ENCODE data around the gene MBD3L5.
A peak's percentile ranks its signal among the peaks of the same experiment; 100 is the strongest.

MBD3L5 gene

GRCh38 chr19:6999933-7000332, 30.4 kb upstream of the MBD3L5 start:
- ChIA-PET POLR2A (ENCODE audit: low non-redundant PET) (no interaction called here), CTCF (interaction anchor here (0.7 to 1.4 kb wide), 2 partner anchors 57 to 62 kb away, joined by 3 to 5 read pairs; no protein-coding TSS in a partner anchor)
- no peak overlapping the region for H3K27ac ChIP-seq
- TF ChIP-seq, protein P1, sequence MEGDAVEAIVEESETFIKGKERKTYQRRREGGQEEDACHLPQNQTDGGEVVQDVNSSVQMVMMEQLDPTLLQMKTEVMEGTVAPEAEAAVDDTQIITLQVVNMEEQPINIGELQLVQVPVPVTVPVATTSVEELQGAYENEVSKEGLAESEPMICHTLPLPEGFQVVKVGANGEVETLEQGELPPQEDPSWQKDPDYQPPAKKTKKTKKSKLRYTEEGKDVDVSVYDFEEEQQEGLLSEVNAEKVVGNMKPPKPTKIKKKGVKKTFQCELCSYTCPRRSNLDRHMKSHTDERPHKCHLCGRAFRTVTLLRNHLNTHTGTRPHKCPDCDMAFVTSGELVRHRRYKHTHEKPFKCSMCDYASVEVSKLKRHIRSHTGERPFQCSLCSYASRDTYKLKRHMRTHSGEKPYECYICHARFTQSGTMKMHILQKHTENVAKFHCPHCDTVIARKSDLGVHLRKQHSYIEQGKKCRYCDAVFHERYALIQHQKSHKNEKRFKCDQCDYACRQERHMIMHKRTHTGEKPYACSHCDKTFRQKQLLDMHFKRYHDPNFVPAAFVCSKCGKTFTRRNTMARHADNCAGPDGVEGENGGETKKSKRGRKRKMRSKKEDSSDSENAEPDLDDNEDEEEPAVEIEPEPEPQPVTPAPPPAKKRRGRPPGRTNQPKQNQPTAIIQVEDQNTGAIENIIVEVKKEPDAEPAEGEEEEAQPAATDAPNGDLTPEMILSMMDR (conservative IDR thresholded peaks at IDR 0.05; ENCODE audit: low read depth), result no peak
- DNase-seq (ENCODE audit: low spot score), result no peak

DNA sequence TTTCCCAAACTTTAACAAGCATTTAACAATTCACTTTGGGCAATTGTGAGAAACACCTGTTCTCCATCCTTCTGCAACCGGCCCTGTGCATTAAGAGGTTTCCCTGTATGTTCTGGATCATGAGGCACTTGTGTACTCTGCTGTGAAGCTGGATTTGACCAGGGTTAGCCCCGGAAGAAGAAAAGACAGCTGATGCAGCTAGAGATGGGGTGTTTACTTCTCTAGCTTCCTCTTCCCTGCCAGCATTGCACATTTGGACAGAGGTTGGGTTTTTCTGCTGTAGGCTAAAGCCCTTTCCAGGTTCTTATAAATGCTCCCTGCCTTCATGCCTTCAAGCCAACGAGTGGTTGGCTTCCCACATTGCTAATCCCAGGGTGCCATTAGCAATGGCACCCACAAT, 30.0 kb upstream of the MBD3L5 start:
- ChIA-PET POLR2A (ENCODE audit: low non-redundant PET) (no interaction called here), CTCF (interaction anchor here (1.4 kb wide), 1 partner anchor 58 kb away, joined by 5 read pairs; no protein-coding TSS in a partner anchor)
- no peak for DNase-seq (ENCODE audit: low spot score)
- TF ChIP-seq, protein P1 (conservative IDR thresholded peaks at IDR 0.05; ENCODE audit: low read depth), result no peak
- no peak overlapping the region for H3K27ac ChIP-seq

DNA sequence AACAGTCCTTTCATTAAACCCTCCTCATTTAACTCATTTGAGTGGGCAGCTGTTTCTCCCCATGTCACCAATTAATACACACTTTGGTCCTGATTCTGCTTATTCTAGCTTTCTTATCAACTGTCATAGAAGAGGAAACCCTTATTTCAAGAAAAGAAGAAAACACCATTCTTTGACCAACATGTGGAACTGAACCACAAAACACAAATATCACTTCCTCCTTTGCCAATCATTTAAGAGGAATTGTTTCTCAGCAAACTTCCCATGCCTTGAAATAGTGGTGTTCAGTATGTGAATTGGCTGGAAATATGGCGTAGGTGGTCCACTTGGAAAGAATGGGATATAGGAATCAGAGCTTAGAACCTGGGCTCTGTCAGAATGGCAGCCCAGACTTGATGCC, 29.6 kb upstream of the MBD3L5 start:
- CTCF ChIA-PET, result interaction anchor here (1.4 kb wide), 1 partner anchor 58 kb away, joined by 5 read pairs; no protein-coding TSS in a partner anchor
- TF ChIP-seq, protein P1 (conservative IDR thresholded peaks at IDR 0.05; ENCODE audit: low read depth), result no peak
- DNase-seq (ENCODE audit: low spot score), result no peak
- no peak overlapping the region for H3K27ac ChIP-seq
- POLR2A ChIA-PET (ENCODE audit: low non-redundant PET), result no interaction called here

DNA sequence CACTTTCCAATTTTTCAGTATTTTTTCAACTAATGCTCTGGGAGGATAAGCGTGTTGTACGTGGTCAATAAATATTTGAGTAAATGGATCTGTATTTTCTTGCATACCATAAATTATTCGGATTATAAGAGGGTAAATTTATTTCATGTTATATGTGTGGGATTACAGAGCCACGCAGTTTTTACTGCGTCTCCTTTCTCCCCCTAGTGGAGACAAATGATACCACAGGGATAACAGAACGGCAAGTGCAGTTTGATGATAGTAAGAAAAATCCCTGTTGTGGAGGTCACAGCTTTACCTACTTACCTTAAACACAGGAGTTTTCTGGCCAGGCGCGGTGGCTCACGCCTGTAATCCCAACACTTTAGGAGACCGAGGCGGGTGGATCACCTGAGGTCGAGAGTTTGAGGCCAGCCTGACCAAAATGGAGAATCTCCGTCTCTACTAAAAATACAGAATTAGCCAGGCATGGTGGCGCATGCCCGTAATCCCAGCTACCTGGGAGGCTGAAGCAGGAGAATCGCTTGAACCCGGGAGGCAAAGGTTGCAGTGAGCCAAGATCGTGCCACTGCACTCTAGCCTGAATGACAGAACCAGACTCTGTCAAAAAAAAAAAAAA, 26.0 kb upstream of the MBD3L5 start:
- POLR2A ChIA-PET (ENCODE audit: low non-redundant PET), result no interaction called here

DNA sequence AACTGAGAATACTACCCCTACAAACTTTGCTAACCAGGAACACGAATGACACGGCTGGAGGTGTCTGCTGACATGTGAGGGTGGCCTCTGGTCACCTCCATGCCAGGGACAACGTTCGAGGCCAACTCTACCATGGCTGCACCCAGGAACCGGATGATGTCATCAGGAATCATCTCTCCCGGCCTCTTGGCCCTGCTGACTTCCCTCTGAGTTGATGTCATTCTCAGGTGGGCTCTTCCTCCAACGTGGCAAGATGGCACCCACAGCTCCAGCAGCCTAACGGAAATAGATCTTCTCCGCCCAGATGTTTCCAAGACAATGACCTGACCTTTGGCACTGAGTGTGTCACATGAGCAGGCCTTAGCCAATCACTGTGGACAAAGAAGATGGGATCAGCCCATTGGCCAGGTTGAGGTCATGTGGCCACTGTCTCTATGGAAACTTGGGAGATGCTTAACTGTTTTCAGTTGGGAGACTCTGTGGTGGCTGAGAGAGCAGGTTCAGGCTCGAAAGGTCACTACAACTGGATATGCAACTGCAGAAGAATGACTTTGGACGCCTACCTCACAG, 24.2 kb upstream of the MBD3L5 start:
- CTCF ChIA-PET, result no interaction called here
- H3K27ac ChIP-seq, result no peak overlapping the region
- DNase-seq (ENCODE audit: low spot score), result no peak
- TF ChIP-seq, protein P1 (conservative IDR thresholded peaks at IDR 0.05; ENCODE audit: low read depth), result no peak
- POLR2A ChIA-PET (ENCODE audit: low non-redundant PET), result no interaction called here

More for the DNA sequence above, 26.0 kb upstream of the MBD3L5 start:
- CTCF ChIA-PET, result interaction anchor here (0.6 to 0.7 kb wide), 2 partner anchors 166 to 577 kb away, joined by 3 read pairs; no protein-coding TSS in a partner anchor
- H3K27ac ChIP-seq, result no peak overlapping the region
- DNase-seq (ENCODE audit: low spot score), result peak; percentile 22
- TF ChIP-seq, protein P1 (conservative IDR thresholded peaks at IDR 0.05; ENCODE audit: low read depth), result peak; percentile 70

GRCh38 chr19:7007859-7008258, 22.5 kb upstream of the MBD3L5 start:
- no peak overlapping the region for H3K27ac ChIP-seq
- CTCF ChIA-PET, result no interaction called here
- no peak for DNase-seq (ENCODE audit: low spot score)
- POLR2A ChIA-PET (ENCODE audit: low non-redundant PET), result no interaction called here
- TF ChIP-seq, protein P1 (conservative IDR thresholded peaks at IDR 0.05; ENCODE audit: low read depth), result no peak

All from RWPE1 (cell line).